Measurements from ENCODE around the gene SLF2. TPM values are rescaled to one million over a fixed set of nuclear protein-coding genes. Genes with fewer than 3 reads are reported as not detected.

The SLF2 gene
- total RNA-seq, 2 experiments from 2014 or later = 52.1 to 58.2 TPM

- intact Hi-C loops (cut with micrococcal nuclease; ENCODE audit: unreplicated experiment) = no loop called here
- no TSS peak for BruUV-seq (replicated peaks)
- H3K27ac ChIP-seq (ENCODE audit: low read depth, low read length, poor library complexity, severe bottlenecking) = no peak overlapping the region
- no peak overlapping the region for H3K4me2 ChIP-seq (ENCODE audit: low read length)
- POLR2A ChIA-PET = no interaction called here
- no peak for DNase-seq (ENCODE audit: low spot score)
- H3K9me3 ChIP-seq (ENCODE audit: low read length) = no peaks in the 10 kb centered on the region
- no peak for TF ChIP-seq CTCF (conservative IDR thresholded peaks at IDR 0.05; ENCODE audit: low read length)
- TF ChIP-seq EZH2phosphoT487 (IDR thresholded peaks at IDR 0.05; ENCODE audit: borderline replicate concordance, low read depth, low read length) = no peak
- H3K9me2 ChIP-seq (ENCODE audit: insufficient read depth, low read length) = no peaks in the 10 kb centered on the region
- no peaks in the 10 kb centered on the region for H4K20me1 ChIP-seq (ENCODE audit: insufficient read depth, low read length)
- peaks cover 14% of the 10 kb centered on the region for H3K4me1 ChIP-seq (ENCODE audit: insufficient read depth, low read length, poor library complexity, severe bottlenecking)
- H3K4me3 ChIP-seq (ENCODE audit: low read depth, low read length, poor library complexity, severe bottlenecking) = no peak overlapping the region
- CTCF ChIA-PET (ENCODE audit: unreplicated experiment) = no interaction called here
- H2AFZ ChIP-seq (ENCODE audit: low read length) = no peak overlapping the region
- no peaks in the 10 kb centered on the region; the same call in 1 of the 2 replicates for H3K36me3 ChIP-seq (ENCODE audit: insufficient read depth, low read length)
- no peaks in the 10 kb centered on the region for H3K79me2 ChIP-seq (ENCODE audit: insufficient read depth, low read depth, low read length)
Observed at GRCh38 chr10:100970914-100971811, 58.4 kb downstream of the SLF2 start.

GRCh38 chr10:100972115-100972903 is 59.5 kb downstream of the SLF2 start:
- Histone ChIP-seq H3K4me1 (ENCODE audit: insufficient read depth, low read length, poor library complexity, severe bottlenecking) (peaks cover 14% of the 10 kb centered on the region), H3K4me2 (ENCODE audit: low read length) (no peak overlapping the region), H3K9me2 (ENCODE audit: insufficient read depth, low read length) (no peaks in the 10 kb centered on the region), H4K20me1 (ENCODE audit: insufficient read depth, low read length) (no peaks in the 10 kb centered on the region), H3K36me3 (ENCODE audit: insufficient read depth, low read length) (no peaks in the 10 kb centered on the region), H3K9me3 (ENCODE audit: low read length) (no peaks in the 10 kb centered on the region), H3K79me2 (ENCODE audit: insufficient read depth, low read depth, low read length) (no peaks in the 10 kb centered on the region), H2AFZ (ENCODE audit: low read length) (no peak overlapping the region), H3K27ac (ENCODE audit: low read depth, low read length, poor library complexity, severe bottlenecking) (no peak overlapping the region), H3K4me3 (ENCODE audit: low read depth, low read length, poor library complexity, severe bottlenecking) (no peak overlapping the region)
- CTCF ChIA-PET (ENCODE audit: unreplicated experiment) = no interaction called here
- TF ChIP-seq CTCF (conservative IDR thresholded peaks at IDR 0.05; ENCODE audit: low read length) (no peak), EZH2phosphoT487 (IDR thresholded peaks at IDR 0.05; ENCODE audit: borderline replicate concordance, low read depth, low read length) (no peak)
- POLR2A ChIA-PET = no interaction called here
- intact Hi-C loops (cut with micrococcal nuclease; ENCODE audit: unreplicated experiment) = no loop called here
- no TSS peak for BruUV-seq (replicated peaks)
- no peak for DNase-seq (ENCODE audit: low spot score)
